HEK293 (cell line): ENCODE results near the gene NDUFV1.

Experiments
- GFI1B ChIP-seq: fragments of 450-650 bp; formaldehyde crosslinking; IDR thresholded peaks from 2 replicates; pipeline ENCODE4 v1.5.1; 2016; ENCODE audit warnings: missing biosample characterization, missing genetic modification characterization
- GLIS1 ChIP-seq: fragments of 450-650 bp; formaldehyde crosslinking; IDR thresholded peaks from 2 replicates; pipeline ENCODE4 v1.5.1; 2016; ENCODE audit warnings: missing biosample characterization, missing genetic modification characterization
- YY1 ChIP-seq: fragments of 450-650 bp; formaldehyde crosslinking; IDR thresholded peaks from 2 replicates; pipeline ENCODE4 v1.5.1; 2018; ENCODE audit warnings: missing biosample characterization, missing genetic modification characterization
- ZBTB48 ChIP-seq: fragments of 450-650 bp; formaldehyde crosslinking; IDR thresholded peaks from 2 replicates; pipeline ENCODE4 v1.5.1; 2016; ENCODE audit warnings: missing biosample characterization, missing genetic modification characterization
- ZBTB7A ChIP-seq: fragments of 450-650 bp; formaldehyde crosslinking; IDR thresholded peaks from 2 replicates; pipeline ENCODE4 v1.5.1; 2016; ENCODE audit warnings: low read depth, missing biosample characterization, missing genetic modification characterization
- ZFP3 ChIP-seq: fragments of 450-650 bp; formaldehyde crosslinking; IDR thresholded peaks from 2 replicates; pipeline ENCODE4 v1.5.1; 2016; ENCODE audit warnings: low read depth, missing biosample characterization, missing genetic modification characterization
- ZFP41 ChIP-seq: fragments of 450-650 bp; formaldehyde crosslinking; IDR thresholded peaks from 2 replicates; pipeline ENCODE4 v1.5.1; 2016; ENCODE audit warnings: missing biosample characterization, missing genetic modification characterization, borderline replicate concordance
- ZNF146 ChIP-seq: fragments of 450-650 bp; formaldehyde crosslinking; IDR thresholded peaks from 2 replicates; pipeline ENCODE4 v1.5.1; 2016; ENCODE audit warnings: missing biosample characterization, missing genetic modification characterization
- ZNF184 ChIP-seq: fragments of 450-650 bp; IDR thresholded peaks from 2 replicates; pipeline ENCODE4 v1.5.1; 2018; ENCODE audit warnings: missing biosample characterization, mild to moderate bottlenecking, missing genetic modification characterization
- ZNF2 ChIP-seq: fragments of 450-650 bp; formaldehyde crosslinking; IDR thresholded peaks from 2 replicates; pipeline ENCODE4 v1.5.1; 2016; ENCODE audit warnings: missing biosample characterization, missing genetic modification characterization
- ZNF202 ChIP-seq: fragments of 450-650 bp; formaldehyde crosslinking; IDR thresholded peaks from 2 replicates; pipeline ENCODE4 v1.5.1; 2016; ENCODE audit warnings: missing biosample characterization, missing genetic modification characterization, borderline replicate concordance
- ZNF211 ChIP-seq: fragments of 450-650 bp; formaldehyde crosslinking; IDR thresholded peaks from 2 replicates; pipeline ENCODE4 v1.5.1; 2016; ENCODE audit warnings: low read depth, missing biosample characterization, missing genetic modification characterization
- ZNF24 ChIP-seq: fragments of 450-650 bp; formaldehyde crosslinking; IDR thresholded peaks from 2 replicates; pipeline ENCODE4 v1.5.1; 2016; ENCODE audit warnings: missing biosample characterization, missing genetic modification characterization
- ZNF341 ChIP-seq: fragments of 450-650 bp; formaldehyde crosslinking; IDR thresholded peaks from 2 replicates; pipeline ENCODE4; 2016; ENCODE audit warnings: low read depth, missing biosample characterization, missing genetic modification characterization
- ZNF354C ChIP-seq: fragments of 450-650 bp; formaldehyde crosslinking; IDR thresholded peaks from 2 replicates; pipeline ENCODE4 v1.5.1; 2016; ENCODE audit warnings: missing biosample characterization, missing genetic modification characterization, low read depth, borderline replicate concordance
- ZNF37A ChIP-seq: fragments of 450-650 bp; IDR thresholded peaks from 2 replicates; pipeline ENCODE4 v1.5.1; 2018; ENCODE audit warnings: missing biosample characterization, missing genetic modification characterization
- ZNF416 ChIP-seq: fragments of 450-650 bp; formaldehyde crosslinking; IDR thresholded peaks from 2 replicates; pipeline ENCODE4 v1.5.1; 2016; ENCODE audit warnings: missing biosample characterization, missing genetic modification characterization
- ZNF529 ChIP-seq: fragments of 450-650 bp; formaldehyde crosslinking; IDR thresholded peaks from 2 replicates; pipeline ENCODE4 v1.5.1; 2017; ENCODE audit warnings: missing genetic modification characterization, missing biosample characterization; ENCODE audit not compliant: insufficient replicate concordance
- ZNF561 ChIP-seq: fragments of 450-650 bp; IDR thresholded peaks from 2 replicates; pipeline ENCODE4 v1.5.1; 2018; ENCODE audit warnings: missing biosample characterization, missing genetic modification characterization, borderline replicate concordance
- ZNF585B ChIP-seq: fragments of 450-650 bp; formaldehyde crosslinking; IDR thresholded peaks from 2 replicates; pipeline ENCODE4 v1.5.1; 2016; ENCODE audit warnings: missing biosample characterization, missing genetic modification characterization
- ZNF621 ChIP-seq: fragments of 450-650 bp; formaldehyde crosslinking; IDR thresholded peaks from 2 replicates; pipeline ENCODE4 v1.5.1; 2017; ENCODE audit warnings: missing biosample characterization, missing genetic modification characterization
- ZNF747 ChIP-seq: fragments of 450-650 bp; formaldehyde crosslinking; IDR thresholded peaks from 2 replicates; pipeline ENCODE4 v1.5.1; 2016; ENCODE audit warnings: missing biosample characterization, missing genetic modification characterization
- TF ChIP-seq, protein P1 (sequence below): fragments of 450-650 bp; formaldehyde crosslinking; IDR thresholded peaks from 2 replicates; pipeline ENCODE4 v1.5.1; 2016; ENCODE audit warnings: missing biosample characterization, missing genetic modification characterization, borderline replicate concordance
- TF ChIP-seq, protein P2 (sequence below): fragments of 450-650 bp; IDR thresholded peaks from 2 replicates; pipeline ENCODE4 v1.5.1; 2018; ENCODE audit warnings: missing biosample characterization, missing genetic modification characterization
- TF ChIP-seq, protein P3 (sequence below): fragments of 450-650 bp; formaldehyde crosslinking; IDR thresholded peaks from 2 replicates; pipeline ENCODE4 v1.5.1; 2016; ENCODE audit warnings: missing biosample characterization, missing genetic modification characterization, borderline replicate concordance
- TF ChIP-seq, protein P4 (sequence below): fragments of 450-650 bp; formaldehyde crosslinking; IDR thresholded peaks from 2 replicates; pipeline ENCODE4 v1.5.1; 2016; ENCODE audit warnings: missing biosample characterization, missing genetic modification characterization
- TF ChIP-seq, protein P5 (sequence below): fragments of 450-650 bp; formaldehyde crosslinking; IDR thresholded peaks from 2 replicates; pipeline ENCODE4 v1.5.1; 2016; ENCODE audit warnings: missing biosample characterization, missing genetic modification characterization

NDUFV1 gene

DNA sequence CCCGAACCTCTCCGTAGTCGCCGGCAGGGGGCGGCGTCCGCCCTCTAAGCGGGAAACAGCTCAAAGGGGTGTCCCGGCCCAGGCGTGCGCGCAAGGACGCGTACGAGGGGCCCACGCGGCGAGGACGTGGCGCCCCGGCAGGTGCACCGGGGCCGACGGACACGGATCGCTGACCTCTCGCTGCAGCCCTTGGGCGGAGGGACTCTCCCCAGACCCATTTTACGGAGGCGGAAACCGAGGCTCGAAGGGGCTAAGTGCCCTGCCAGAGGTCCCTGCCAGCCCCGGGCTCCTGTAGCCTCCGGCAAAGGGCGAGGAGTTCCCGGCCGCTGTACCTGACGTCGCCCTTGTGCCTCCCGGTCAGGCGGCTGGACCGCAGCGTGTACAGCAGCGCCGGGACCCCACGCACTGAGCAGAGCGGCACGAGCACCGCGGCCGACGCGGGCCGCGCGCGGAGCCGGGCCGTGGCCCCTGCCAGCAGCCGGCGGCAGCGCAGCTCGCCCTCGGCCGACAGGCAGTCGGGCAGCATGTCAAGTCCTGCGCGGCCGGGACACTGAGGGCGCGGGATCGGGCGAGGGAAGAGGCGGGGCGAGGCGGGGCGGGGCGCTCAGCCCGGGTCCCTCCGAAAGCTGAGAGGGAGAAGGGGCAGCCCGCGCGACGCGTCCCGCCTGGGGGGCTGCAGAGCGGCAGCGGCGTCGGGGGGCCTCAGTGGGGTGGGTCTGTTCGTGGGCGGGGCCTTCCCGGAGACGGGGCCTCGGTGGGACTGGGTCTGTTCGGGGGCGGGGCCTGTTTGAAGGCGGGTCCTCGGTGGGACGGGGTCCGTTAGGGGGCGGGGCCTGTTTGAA is 22.9 kb downstream of the NDUFV1 start, which contains the start of gene NUDT8 (continued):
- TF ChIP-seq ZNF561 (tag by site-specific recombination), result no peak
- TF ChIP-seq ZBTB7A (tag by site-specific recombination), result 0 out of 2 replicates have a peak, but pooled peaks have one; percentile 40
- no peak for TF ChIP-seq ZNF529
- no peak for TF ChIP-seq ZNF416 (tag by site-specific recombination)
- TF ChIP-seq, protein P1, sequence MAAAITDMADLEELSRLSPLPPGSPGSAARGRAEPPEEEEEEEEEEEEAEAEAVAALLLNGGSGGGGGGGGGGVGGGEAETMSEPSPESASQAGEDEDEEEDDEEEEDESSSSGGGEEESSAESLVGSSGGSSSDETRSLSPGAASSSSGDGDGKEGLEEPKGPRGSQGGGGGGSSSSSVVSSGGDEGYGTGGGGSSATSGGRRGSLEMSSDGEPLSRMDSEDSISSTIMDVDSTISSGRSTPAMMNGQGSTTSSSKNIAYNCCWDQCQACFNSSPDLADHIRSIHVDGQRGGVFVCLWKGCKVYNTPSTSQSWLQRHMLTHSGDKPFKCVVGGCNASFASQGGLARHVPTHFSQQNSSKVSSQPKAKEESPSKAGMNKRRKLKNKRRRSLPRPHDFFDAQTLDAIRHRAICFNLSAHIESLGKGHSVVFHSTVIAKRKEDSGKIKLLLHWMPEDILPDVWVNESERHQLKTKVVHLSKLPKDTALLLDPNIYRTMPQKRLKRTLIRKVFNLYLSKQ (tag by site-specific recombination), result no peak
- TF ChIP-seq ZFP41, result no peak
- peak; percentile 81 for TF ChIP-seq ZNF2
- no peak for TF ChIP-seq ZNF202 (tag by site-specific recombination)
- TF ChIP-seq ZNF341 (tag by site-specific recombination), result no peak
- TF ChIP-seq ZFP3 (tag by site-specific recombination), result no peak
- TF ChIP-seq, protein P2, sequence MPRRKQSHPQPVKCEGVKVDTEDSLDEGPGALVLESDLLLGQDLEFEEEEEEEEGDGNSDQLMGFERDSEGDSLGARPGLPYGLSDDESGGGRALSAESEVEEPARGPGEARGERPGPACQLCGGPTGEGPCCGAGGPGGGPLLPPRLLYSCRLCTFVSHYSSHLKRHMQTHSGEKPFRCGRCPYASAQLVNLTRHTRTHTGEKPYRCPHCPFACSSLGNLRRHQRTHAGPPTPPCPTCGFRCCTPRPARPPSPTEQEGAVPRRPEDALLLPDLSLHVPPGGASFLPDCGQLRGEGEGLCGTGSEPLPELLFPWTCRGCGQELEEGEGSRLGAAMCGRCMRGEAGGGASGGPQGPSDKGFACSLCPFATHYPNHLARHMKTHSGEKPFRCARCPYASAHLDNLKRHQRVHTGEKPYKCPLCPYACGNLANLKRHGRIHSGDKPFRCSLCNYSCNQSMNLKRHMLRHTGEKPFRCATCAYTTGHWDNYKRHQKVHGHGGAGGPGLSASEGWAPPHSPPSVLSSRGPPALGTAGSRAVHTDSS (tag by site-specific recombination), result no peak
- no peak for TF ChIP-seq ZNF146 (tag by site-specific recombination)
- TF ChIP-seq ZBTB48, result 0 out of 2 replicates have a peak, but pooled peaks have one; percentile 46
- no peak for TF ChIP-seq ZNF184 (tag by site-specific recombination)
- 0 out of 2 replicates have a peak, but pooled peaks have one; percentile 33 for TF ChIP-seq ZNF24 (tag by site-specific recombination)
- no peak for TF ChIP-seq ZNF747 (tag by site-specific recombination)
- TF ChIP-seq ZNF211 (tag by site-specific recombination), result no peak
- TF ChIP-seq ZNF621, result no peak
- TF ChIP-seq, protein P3, sequence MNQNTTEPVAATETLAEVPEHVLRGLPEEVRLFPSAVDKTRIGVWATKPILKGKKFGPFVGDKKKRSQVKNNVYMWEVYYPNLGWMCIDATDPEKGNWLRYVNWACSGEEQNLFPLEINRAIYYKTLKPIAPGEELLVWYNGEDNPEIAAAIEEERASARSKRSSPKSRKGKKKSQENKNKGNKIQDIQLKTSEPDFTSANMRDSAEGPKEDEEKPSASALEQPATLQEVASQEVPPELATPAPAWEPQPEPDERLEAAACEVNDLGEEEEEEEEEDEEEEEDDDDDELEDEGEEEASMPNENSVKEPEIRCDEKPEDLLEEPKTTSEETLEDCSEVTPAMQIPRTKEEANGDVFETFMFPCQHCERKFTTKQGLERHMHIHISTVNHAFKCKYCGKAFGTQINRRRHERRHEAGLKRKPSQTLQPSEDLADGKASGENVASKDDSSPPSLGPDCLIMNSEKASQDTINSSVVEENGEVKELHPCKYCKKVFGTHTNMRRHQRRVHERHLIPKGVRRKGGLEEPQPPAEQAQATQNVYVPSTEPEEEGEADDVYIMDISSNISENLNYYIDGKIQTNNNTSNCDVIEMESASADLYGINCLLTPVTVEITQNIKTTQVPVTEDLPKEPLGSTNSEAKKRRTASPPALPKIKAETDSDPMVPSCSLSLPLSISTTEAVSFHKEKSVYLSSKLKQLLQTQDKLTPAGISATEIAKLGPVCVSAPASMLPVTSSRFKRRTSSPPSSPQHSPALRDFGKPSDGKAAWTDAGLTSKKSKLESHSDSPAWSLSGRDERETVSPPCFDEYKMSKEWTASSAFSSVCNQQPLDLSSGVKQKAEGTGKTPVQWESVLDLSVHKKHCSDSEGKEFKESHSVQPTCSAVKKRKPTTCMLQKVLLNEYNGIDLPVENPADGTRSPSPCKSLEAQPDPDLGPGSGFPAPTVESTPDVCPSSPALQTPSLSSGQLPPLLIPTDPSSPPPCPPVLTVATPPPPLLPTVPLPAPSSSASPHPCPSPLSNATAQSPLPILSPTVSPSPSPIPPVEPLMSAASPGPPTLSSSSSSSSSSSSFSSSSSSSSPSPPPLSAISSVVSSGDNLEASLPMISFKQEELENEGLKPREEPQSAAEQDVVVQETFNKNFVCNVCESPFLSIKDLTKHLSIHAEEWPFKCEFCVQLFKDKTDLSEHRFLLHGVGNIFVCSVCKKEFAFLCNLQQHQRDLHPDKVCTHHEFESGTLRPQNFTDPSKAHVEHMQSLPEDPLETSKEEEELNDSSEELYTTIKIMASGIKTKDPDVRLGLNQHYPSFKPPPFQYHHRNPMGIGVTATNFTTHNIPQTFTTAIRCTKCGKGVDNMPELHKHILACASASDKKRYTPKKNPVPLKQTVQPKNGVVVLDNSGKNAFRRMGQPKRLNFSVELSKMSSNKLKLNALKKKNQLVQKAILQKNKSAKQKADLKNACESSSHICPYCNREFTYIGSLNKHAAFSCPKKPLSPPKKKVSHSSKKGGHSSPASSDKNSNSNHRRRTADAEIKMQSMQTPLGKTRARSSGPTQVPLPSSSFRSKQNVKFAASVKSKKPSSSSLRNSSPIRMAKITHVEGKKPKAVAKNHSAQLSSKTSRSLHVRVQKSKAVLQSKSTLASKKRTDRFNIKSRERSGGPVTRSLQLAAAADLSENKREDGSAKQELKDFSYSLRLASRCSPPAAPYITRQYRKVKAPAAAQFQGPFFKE (tag by site-specific recombination), result no peak
- no peak for TF ChIP-seq ZNF585B
- TF ChIP-seq, protein P4, sequence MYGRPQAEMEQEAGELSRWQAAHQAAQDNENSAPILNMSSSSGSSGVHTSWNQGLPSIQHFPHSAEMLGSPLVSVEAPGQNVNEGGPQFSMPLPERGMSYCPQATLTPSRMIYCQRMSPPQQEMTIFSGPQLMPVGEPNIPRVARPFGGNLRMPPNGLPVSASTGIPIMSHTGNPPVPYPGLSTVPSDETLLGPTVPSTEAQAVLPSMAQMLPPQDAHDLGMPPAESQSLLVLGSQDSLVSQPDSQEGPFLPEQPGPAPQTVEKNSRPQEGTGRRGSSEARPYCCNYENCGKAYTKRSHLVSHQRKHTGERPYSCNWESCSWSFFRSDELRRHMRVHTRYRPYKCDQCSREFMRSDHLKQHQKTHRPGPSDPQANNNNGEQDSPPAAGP (tag by site-specific recombination), result peak; percentile 43; the same call in 1 of the 2 replicates
- TF ChIP-seq YY1 (tag by site-specific recombination), result 0 out of 2 replicates have a peak, but pooled peaks have one; percentile 28
- TF ChIP-seq GFI1B, result no peak
- TF ChIP-seq, protein P5, sequence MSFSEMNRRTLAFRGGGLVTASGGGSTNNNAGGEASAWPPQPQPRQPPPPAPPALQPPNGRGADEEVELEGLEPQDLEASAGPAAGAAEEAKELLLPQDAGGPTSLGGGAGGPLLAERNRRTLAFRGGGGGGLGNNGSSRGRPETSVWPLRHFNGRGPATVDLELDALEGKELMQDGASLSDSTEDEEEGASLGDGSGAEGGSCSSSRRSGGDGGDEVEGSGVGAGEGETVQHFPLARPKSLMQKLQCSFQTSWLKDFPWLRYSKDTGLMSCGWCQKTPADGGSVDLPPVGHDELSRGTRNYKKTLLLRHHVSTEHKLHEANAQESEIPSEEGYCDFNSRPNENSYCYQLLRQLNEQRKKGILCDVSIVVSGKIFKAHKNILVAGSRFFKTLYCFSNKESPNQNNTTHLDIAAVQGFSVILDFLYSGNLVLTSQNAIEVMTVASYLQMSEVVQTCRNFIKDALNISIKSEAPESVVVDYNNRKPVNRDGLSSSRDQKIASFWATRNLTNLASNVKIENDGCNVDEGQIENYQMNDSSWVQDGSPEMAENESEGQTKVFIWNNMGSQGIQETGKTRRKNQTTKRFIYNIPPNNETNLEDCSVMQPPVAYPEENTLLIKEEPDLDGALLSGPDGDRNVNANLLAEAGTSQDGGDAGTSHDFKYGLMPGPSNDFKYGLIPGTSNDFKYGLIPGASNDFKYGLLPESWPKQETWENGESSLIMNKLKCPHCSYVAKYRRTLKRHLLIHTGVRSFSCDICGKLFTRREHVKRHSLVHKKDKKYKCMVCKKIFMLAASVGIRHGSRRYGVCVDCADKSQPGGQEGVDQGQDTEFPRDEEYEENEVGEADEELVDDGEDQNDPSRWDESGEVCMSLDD (tag by site-specific recombination), result peak; percentile 86
- TF ChIP-seq ZNF354C, result no peak
- TF ChIP-seq ZNF37A (tag by site-specific recombination), result no peak
- no peak; the same call in 1 of the 2 replicates for TF ChIP-seq GLIS1 (tag by site-specific recombination)
